HG02852 (cell line): ENCODE results near the gene RDH16.

Experiments
- ATAC-seq: cut with Tn5 transposase; IDR thresholded peaks from one replicate; pipeline ENCODE4 v1.9.1; 2021; ENCODE audit warnings: mild to moderate bottlenecking, moderate library complexity; ENCODE audit not compliant: unreplicated experiment

RDH16 gene, protein sequence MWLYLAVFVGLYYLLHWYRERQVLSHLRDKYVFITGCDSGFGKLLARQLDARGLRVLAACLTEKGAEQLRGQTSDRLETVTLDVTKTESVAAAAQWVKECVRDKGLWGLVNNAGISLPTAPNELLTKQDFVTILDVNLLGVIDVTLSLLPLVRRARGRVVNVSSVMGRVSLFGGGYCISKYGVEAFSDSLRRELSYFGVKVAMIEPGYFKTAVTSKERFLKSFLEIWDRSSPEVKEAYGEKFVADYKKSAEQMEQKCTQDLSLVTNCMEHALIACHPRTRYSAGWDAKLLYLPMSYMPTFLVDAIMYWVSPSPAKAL

DNA sequence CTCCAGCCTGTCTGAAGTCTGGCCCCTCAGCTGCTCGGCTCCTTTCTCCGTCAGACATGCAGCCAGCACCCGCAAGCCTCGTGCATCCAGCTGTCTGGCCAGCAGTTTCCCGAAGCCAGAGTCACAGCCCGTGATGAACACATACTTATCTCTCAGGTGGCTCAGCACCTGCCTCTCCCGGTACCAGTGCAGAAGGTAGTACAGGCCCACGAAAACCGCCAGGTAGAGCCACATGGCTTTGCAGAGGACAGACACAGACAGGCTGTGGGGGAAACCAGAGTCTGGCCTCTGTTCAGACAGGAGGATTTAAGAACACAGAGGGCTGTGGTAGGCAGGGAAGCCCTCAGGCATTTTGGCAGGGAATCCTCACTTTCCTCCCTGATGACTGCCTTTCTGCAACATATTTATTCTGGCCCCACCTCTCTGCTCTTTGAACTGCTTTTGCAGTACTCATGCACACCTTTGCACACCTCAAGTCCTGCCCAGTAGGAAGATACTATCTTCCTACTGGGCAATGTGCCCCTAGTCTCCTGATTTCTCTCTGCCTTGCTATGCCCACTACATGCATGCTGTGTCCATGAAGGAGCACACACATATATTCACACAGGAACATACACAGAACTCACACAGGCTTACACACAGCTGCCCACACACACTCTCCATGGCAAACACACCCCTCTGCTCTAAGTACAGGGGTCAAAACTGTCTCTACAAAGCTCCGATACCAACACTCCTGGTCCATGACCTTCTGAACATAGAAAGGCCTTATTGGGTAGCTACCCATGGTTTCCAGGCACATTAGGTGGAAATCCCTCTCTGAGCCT lies at the start of gene RDH16:
RDH16 (minus strand) TSS at position 380 of the 824 bp plus-strand sequence; CDS start at position 234, 146 bp downstream.
- ATAC-seq, result no peak

DNA sequence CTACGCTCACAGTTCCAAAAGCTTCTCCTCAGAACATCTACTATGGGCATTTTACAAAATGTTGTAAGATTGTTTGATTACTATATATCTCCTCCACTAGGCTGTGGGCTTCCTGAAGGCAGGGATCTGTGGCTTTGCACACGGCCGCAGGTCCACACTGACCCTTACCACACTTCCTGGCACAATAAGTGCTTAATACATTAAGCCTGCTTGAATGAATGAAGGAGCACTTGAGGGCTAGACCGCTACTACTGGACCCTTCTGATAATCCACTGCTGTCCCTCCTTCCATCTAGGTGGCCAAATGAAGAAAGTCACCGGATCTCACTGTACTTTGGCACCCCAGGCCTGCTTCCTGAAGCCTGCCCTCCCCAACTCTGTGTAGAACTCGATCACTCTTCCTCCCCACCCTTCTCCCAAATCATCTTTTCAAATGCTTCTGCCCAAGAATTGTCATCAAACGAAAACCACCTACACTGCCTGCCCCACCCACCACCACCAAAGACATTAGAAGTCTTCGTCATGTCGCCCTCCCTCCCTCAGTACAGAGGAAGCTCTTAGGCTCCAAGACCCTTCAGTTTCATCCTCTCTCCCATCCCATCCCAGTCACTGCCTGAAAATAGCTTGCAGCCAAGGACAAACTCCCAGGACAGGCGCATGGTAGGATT lies 49.5 kb upstream of the RDH16 start:
- no peak for ATAC-seq

DNA sequence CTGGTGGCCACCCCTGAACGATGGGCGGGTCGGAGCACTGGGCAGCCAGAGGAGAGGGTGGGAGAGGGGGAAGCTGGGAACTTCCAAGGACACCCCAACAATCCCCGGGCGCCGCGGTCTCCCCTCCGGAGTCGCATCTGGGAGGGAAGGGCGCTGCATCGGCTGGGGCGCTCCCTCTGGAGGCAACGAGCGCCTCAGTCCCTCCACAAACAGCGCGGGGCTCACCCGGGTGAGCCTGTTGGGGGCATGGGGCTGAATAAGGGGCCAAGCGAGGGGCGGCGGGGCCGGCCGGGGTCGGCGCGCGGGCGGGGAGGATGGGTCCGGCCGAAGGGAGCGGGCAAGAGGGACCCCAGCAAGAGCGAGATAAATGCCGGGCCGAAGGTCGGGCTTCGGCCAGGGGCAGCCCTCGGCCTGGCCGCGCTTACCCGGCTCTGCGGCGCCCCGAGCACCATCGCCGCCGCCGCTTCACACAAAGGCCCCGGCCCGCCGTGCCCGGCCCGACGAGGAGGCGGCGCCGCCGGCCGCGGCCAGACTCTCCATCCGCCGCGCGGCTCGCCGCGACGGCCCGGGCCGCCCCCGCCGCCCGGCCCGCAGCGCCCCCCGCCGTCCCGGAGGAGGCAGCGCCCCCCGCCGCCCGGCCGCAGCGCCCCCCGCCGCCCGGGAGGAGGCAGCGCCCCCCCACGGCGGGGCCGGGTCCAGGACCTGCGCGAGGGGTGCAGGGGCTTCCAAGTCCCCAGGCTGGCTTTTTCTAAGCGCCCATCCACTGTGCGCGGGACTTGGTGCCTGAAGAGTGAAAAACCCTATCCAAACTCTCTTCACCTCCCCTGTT lies 48.8 kb upstream of the RDH16 start, which contains the start of gene ZBTB39:
ZBTB39 (minus strand) TSS at position 567 of the 829 bp plus-strand sequence. CDS start 1,629 bp downstream, outside the sequence.
- ATAC-seq, result peak; percentile 71

DNA sequence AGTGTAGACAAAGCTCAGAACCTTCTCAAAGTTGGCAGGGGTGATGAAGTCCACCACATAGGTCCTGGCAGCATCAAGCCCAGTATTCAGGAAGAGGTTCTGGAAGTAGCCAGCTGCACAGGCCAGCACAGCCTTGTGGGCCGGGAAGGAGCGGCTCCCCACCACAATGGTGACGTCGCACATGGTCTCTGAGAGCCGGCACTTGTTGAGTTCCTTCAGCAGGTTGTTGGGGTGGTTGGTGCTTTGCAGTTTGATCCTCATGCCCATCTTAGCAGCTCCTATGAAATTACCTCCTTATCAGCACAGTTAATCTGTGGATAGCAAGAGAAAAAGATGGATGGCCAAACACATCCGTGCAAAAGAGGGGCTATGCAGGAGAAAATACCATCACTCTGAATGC lies 47.2 kb upstream of the RDH16 start:
- no peak for ATAC-seq

DNA sequence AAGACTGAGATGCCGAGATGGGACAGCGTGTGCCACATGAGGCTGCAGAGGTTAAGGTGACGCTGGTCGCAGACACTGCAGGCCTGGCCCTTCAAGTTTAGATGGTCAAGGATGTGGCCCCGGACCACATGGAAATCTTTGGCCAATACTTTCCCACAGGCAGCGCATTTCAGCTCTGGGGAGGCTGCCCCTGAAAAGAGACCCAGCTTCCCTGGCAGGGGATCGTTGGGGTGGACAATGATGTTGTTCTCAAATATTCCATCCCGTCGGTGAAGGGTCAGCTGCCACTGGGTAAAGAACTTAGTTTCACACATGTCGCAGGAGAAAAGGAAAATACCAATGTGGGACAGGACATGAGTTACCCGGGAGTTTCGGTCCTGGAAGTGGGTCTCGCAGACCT lies 46.0 kb upstream of the RDH16 start:
- no peak for ATAC-seq

DNA sequence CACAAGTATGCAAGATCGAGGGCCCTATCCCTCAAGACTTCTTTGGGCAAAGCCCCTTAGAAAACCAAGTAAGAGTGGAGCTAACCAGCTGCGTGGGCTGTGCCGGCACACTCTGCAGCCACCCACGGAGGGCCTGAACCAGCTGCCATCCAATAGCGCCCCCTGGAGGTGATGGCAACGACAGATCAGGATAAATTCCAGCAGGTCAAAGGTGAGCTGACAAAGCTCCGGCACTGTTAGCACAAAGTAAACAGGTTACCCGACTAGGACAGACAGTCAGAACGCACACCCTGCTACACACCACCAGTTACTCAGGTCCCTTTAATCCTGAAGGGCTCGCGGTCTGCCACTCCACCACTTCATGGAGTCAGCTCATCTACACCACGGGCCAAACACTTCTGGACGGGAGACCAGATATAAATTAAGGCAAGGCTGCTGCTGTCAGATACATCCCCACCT lies 44.1 kb upstream of the RDH16 start:
- no peak for ATAC-seq

DNA sequence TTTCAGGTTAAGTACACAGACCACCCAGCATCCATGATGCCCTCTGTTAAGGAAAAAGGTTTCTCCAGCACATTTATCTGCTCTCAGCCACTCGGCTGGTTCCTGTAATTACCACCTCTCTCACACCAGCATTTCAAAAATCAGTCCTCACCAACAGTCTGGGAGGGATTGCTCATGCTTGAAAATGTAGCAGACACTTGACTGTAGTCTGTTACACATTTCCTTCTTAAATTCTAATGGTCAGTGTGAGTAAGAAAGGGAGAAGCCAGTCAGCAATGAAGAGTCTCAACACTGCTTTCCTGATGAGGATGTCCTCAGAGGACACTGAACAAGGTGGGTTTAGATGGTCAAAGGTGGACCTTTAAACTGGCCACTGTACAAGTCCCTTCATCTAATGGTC lies 43.0 kb upstream of the RDH16 start:
- ATAC-seq, result no peak

DNA sequence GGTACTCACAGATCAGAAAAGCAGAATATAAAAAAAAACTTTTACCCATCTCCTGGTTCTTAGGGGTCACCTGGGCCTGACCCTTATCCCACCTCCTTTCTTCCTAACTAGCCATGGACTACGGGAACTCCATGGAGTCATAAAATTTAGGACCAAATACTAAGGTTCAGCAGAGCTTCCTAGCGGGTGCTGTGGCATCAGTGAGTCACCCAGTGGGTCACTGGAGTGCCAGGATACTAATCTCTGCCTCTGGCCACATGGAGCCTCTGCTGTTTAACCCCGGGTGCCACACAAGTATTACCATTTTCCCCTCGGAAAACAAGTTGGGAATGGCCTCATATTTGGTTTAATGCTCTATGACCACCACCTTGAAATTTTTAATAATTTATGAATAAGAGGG lies 42.0 kb upstream of the RDH16 start:
- no peak for ATAC-seq

DNA sequence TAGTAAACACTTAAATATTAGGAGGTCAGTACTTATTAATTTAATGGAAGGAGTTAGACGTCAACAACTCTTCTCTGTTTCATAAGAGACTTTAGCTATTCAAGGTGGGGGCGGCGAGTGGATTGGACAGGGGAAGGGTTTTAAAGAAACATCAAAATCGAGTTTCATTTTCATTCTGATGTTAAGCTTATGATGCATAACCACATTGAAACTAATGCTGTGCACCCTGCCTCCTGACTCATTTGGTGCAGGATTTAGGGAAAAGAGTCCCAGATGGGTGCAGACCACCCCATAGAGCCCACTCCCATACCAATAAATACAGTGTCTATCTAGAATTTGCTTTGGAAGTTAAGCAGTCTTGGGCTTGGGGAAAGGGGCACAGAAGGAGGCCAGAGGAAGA lies 41.6 kb upstream of the RDH16 start:
- peak; percentile 89 for ATAC-seq

DNA sequence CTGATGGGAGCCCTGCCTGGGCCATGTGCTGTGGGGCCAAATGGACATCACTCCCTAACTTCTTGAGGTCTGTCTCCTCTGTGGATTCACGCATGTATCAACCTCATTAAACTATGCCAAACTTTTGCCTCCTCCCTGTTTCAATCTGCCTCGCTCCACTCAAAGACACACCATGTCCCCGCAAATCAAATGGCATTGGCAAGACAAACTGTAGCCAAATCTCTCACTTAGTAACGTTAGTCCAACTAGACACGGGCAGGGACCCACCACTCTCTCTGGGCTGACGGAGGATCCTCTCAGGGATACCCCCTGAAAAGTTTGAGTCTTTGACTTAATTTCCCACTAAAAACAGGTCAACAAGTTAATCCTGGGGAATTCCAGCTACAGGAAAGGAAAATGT lies 40.9 kb upstream of the RDH16 start:
- ATAC-seq, result no peak

DNA sequence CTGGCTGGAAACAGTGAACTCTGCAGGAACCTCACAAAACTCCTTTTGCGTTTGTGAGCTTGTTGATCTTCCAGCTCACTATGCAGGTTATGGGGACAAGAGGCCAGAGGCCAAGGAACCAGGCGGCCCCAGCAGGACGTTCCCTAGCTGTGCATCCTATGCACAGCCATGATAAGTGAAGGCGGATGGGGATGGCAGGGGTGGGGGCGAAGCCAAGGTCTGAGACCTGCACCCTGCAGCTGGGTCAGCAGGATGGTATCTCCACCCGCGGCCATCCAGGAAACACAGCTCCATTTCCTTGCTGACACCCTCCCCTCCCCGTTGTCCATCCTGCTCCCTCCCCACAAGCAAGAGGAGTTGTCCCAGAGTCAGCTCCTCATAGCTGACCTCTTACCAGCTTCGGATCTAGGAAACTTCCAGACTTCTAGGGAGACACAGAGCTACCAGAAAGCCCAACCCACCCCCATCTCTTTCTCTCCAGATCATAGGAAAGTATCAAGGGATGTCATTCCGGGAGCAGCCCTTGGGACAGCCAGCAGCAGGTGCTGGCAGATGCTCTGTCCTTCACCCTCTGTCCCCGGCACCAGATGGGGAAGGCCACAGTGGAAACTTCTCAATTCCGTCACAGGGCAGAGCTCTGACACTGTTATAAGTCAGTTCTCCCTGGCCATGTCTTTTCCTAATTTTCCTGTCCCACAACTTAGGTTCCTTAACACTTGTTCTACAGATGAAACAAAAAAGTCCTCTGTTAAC lies 39.6 kb upstream of the RDH16 start:
- ATAC-seq, result no peak

DNA sequence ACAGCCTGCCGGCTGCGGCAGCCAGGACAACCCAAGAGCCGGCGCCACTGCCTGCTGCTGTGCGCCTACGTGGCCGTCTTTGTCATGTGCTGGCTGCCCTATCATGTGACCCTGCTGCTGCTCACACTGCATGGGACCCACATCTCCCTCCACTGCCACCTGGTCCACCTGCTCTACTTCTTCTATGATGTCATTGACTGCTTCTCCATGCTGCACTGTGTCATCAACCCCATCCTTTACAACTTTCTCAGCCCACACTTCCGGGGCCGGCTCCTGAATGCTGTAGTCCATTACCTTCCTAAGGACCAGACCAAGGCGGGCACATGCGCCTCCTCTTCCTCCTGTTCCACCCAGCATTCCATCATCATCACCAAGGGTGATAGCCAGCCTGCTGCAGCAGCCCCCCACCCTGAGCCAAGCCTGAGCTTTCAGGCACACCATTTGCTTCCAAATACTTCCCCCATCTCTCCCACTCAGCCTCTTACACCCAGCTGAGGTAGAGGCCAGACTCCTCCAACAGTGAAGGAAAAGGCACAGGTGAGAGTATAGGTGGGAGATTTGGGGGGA lies 38.6 kb upstream of the RDH16 start:
- ATAC-seq, result no peak

DNA sequence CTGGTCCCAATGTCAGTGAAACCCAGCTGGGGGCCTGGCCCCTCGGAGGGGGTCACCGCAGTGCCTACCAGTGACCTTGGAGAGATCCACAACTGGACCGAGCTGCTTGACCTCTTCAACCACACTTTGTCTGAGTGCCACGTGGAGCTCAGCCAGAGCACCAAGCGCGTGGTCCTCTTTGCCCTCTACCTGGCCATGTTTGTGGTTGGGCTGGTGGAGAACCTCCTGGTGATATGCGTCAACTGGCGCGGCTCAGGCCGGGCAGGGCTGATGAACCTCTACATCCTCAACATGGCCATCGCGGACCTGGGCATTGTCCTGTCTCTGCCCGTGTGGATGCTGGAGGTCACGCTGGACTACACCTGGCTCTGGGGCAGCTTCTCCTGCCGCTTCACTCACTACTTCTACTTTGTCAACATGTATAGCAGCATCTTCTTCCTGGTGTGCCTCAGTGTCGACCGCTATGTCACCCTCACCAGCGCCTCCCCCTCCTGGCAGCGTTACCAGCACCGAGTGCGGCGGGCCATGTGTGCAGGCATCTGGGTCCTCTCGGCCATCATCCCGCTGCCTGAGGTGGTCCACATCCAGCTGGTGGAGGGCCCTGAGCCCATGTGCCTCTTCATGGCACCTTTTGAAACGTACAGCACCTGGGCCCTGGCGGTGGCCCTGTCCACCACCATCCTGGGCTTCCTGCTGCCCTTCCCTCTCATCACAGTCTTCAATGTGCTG lies 38.0 kb upstream of the RDH16 start:
- ATAC-seq, result no peak

DNA sequence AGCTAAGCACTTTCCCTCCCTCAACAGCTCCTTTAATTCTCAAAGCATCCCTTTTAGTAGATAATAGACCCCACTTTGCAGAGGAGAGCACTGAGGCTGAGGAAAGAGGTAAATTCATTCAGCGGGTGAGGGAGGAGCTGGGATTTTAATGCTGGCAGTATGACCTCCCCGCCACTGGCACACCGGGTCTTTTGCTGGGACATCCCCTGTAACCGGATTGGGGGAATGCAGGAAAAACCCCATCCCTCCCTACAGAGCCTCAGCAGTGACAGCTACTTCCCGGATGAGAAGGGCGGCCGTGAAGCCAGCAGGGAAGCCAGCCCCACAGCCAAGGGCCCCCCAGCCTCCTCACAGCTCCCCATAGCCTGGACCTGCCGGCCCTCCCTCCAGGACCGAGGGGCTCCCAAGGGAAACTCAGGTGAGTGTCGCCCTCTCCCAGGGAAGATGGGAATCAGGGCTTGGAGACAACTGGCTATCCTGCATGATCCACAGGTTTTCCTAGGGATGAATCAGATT lies 36.9 kb upstream of the RDH16 start:
- no peak for ATAC-seq

DNA sequence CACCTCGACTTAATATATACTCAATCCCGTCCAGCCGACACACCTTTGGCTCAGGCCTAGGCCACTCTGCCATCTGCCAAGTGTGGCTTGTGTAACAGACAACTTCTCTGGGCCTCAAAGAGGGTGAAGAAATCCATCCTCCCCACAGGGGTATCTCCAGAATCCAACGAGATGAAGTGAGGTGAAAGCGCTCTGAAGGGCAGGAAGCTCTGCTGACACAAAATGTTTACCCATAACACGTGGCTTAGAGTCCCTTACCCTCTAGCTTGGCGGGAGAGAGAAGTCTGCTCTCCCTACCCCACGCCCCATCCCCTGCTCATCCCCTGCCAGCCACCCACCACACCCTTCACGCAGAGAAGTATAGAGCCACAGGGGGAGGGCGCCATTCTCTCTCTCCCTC lies 35.9 kb upstream of the RDH16 start:
- ATAC-seq, result no peak

DNA sequence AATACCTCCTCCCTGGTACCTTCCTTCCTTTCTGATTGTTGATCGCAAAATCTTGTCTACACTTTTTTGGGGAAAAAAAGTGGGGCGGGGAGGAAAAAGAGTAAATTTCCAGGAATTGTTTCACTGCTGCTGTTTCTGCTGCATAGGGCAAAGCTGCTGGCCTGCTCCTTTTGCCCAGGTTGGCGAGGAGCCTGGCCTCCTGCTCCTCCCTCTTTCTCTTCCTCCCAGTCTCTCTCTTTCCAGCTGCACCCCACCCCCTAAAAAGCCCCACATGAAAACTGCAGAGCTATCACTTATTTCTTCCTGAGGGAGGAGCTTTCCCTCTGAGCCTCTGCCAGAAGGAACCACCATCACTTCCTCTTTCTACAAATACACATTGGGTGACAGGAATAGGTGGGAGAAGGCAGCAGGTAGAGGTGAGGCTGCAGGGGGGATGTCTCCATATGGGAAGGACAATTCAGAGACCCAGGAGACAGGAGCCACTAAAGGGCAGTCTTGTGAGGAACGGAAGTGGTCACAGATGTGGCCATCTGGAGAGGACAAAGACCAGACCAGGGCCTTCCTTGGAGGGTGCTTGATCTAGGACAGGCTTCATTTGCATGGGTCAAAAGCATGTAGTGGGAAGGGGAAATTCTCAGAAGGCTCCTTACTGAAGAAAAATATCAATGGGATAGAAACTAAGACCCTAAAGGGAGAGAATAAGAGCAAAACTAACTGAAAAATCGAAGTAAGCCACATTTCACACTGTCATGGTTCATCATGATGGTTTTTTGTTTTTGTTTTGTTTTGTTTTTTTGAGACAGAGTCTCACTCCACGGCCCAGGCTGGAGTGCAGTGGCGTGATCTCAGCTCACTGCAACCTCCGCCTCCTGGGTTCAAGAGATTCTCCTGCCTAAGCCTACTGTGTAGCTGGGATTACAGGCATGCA lies 34.2 kb upstream of the RDH16 start:
- ATAC-seq, result no peak

DNA sequence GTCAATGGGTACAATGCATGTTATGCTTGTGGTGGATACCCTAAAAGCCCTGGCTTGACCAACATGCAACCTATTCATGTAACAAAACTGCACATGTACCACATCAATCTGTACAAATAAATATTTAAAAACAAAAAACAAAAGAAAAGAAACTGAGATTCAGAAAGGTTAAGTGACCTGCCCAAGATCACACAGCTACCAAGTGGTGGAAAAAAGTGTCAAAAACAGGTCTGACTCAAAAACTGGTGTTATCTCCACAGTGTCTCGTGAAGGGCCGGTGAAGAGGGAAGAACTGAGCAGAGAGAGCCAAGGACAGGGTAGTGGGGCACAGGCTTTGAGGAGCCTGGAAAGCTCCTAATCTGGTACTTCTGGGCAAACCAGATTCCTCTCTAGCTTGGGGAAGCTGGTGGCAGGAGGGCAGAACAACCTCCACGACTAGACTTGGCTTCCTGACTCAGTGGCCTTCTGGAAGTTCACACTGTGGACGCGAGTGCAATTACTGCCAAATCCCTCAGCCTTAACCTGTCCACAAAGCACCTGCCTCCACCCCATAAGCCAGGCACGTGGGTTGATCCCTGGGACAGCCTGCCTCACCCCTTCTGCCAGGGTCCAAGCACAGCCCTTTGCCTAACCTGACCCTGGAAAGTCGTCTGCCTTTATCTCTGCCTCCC lies 33.4 kb upstream of the RDH16 start:
- ATAC-seq, result no peak
